Spleen (tissue), 11 donors: ENCODE results near the gene STMN3. TPM values are rescaled to one million over a fixed set of nuclear protein-coding genes. Genes with fewer than 3 reads are reported as not detected.

ENCODE experiments used
- DNase-seq: peaks from one replicate; pipeline ENCODE4 v3.0.0-alpha.2; 2020
- H3K27ac ChIP-seq, 8 donors: fragments of 200-600 bp; sonication (generic) in 7 of 8; 1 replicate in 4 of 8; 2 replicates in 4 of 8; pipeline versions ENCODE4 v1.5.0 to v1.8.0; 2016 to 2021; ENCODE audit warnings: inconsistent platforms in 4 of 8, mild to moderate bottlenecking in 4 of 8, moderate library complexity in 1 of 8
- H3K27me3 ChIP-seq, 7 donors: fragments of 200-600 bp; sonication (generic) in 6 of 7; replicated peaks in 1 of 7; 1 replicate in 4 of 7; 2 replicates in 3 of 7; pipeline versions ENCODE4 v1.5.0 to v1.8.0; 2016 to 2021; ENCODE audit warnings: inconsistent platforms in 3 of 7, mild to moderate bottlenecking in 1 of 7
- H3K36me3 ChIP-seq, 6 donors: fragments of 200-600 bp; sonication (generic) in 5 of 6; 1 replicate in 4 of 6; 2 replicates in 2 of 6; pipeline versions ENCODE4 v1.5.0 to v1.8.0; 2016 to 2021; ENCODE audit warnings: inconsistent platforms in 2 of 6
- H3K4me1 ChIP-seq, 6 donors: fragments of 200-600 bp; sonication (generic) in 5 of 6; 1 replicate in 3 of 6; 2 replicates in 3 of 6; pipeline versions ENCODE4 v1.5.0 to v1.8.0; 2016 to 2021; ENCODE audit warnings: inconsistent platforms in 3 of 6
- H3K4me3 ChIP-seq, 8 donors: fragments of 200-600 bp; sonication (generic) in 7 of 8; 1 replicate in 4 of 8; 2 replicates in 4 of 8; pipeline versions ENCODE4 v1.5.0 to v1.8.0; 2016 to 2021; ENCODE audit warnings: inconsistent platforms in 4 of 8, mild to moderate bottlenecking in 4 of 8, moderate library complexity in 2 of 8
- H3K9me3 ChIP-seq, 8 donors: fragments of 200-600 bp; sonication (generic) in 7 of 8; 1 replicate in 4 of 8; 2 replicates in 4 of 8; pipeline versions ENCODE4 v1.5.0 to v1.8.0; 2016 to 2021; ENCODE audit warnings: inconsistent platforms in 4 of 8
- CTCF ChIP-seq, 11 experiments: fragments of 200-600 bp in 7 of 11; fragments of 450-650 bp in 4 of 11; sonication (generic) in 4 of 11; IDR thresholded peaks in 8 of 11; conservative IDR thresholded peaks in 3 of 11; 1 replicate in 7 of 11; 2 replicates in 4 of 11; pipeline versions ENCODE4 v1.4.0 to v1.8.0; 2016 to 2021; ENCODE audit warnings: antibody characterized with exemption in 11 of 11, inconsistent platforms in 4 of 11, mild to moderate bottlenecking in 1 of 11
- POLR2A ChIP-seq, 3 donors: fragments of 450-650 bp; IDR thresholded peaks; one replicate each; pipeline ENCODE4 v1.5.1; 2017; ENCODE audit warnings: antibody characterized with exemption in 3 of 3, mild to moderate bottlenecking in 1 of 3
- POLR2AphosphoS5 ChIP-seq, 3 donors: sonication (generic); formaldehyde crosslinking; IDR thresholded peaks; one replicate each; pipeline ENCODE4 v1.5.1; 2017; ENCODE audit warnings: antibody characterized with exemption in 3 of 3
- WGBS, 5 donors: extraction: QIAGEN DNeasy Blood & Tissue Kit in 3 of 5; methylation state at CpG; one replicate each; pipeline versions ENCODE4 v1.1.5 to v1.1.7; 2013 to 2018; 5-methylcytosine and 5-hydroxymethylcytosine counted together
- intact Hi-C: fragments of 100-400 bp; cut with DNase I; formaldehyde crosslinking; loops from one replicate; pipeline ENCODE4 v1.15.0; 2023; ENCODE audit warnings: low total_unique reads
- polyA plus RNA-seq, 3 donors: library from polyadenylated mRNA; stranded (reverse); fragments of 200-250 nt; gene quantifications; one replicate each; pipeline ENCODE4 v1.2.1, GENCODE V29; 2013
- total RNA-seq, 7 donors: library from RNA; depleted of rRNA in 3 of 7; stranded (reverse); fragments of >200 nt in 3 of 7; fragmentation: NEBNext Ultra II Directional in 4 of 7; extraction: Animal tissue kit (Norgen Biotek cat#: 25700) in 4 of 7; gene quantifications; one replicate each; pipeline versions ENCODE4 v1.1.0 to v1.2.1, GENCODE V29; 2016 to 2021
- donor health status: healthy with polysubstance abuse.
- donor health status: DM: no; HTN: no; CAD: no; lungs with moderate emphysema.
- donor health status: DM: no; HTN: no; CAD: no.
- donor health status: Bipolar disorder and iron deficiency.
- donor health status: healthy.
- donor health status: DM: no; HTN: no; CAD: no.
- donor health status: DM: yes; HTN: yes; CAD: no.

The STMN3 gene
- total and polyA plus RNA-seq, 10 donors: 16.1 to 57.0 (median 32.3) TPM

DNA sequence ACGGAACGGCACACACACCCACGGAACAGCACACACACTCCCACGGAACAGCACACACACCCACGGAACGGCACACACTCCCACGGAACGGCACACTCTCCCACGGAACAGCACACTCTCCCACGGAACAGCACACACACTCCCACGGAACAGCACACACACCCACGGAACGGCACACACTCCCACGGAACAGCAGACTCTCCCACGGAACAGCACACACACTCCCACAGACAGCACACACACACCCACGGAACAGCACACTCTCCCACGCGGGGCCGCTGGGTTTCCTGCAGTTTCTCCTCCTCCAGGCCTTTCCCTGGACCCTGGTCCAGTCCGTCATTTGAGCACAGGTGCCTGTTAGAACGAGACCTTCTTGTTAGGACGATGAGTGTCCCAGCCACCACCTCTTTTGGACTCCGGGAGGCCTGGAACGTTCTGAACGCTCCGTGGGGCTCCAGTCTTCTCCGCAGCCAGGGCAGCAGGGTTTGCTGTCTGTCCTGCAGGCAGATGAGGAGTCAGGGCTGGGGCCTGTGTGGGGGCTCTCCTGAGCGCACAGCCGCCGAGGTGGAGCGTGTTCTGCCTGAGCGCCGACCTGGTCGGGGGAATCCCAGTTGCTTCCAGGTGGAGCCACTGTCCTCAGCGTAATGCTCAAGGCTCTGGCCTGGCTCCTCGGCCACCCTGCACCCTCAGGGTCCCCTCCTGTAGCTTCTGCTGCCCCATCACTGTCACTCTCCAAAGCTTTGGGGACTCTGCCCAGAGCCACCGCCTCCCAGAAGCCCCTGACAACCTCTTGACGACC lies 25.6 kb upstream of the STMN3 start:
- no peak for DNase-seq
- Histone ChIP-seq H3K4me3 (no peak overlapping the region), H3K36me3 (peaks cover 0 to 74% (median 19%) of the 10 kb centered on the region in 6 donors), H3K27me3 (no peaks in the 10 kb centered on the region), H3K9me3 (no peaks in the 10 kb centered on the region), H3K4me1 (peaks cover 6 to 23% (median 13%) of the 10 kb centered on the region in 6 donors), H3K27ac (no peak overlapping the region)
- intact Hi-C loops: no loop called here
- WGBS, 5 donors: 89 to 91% (median 90%) methylated on average over 38 of the region's 38 CpGs
- TF ChIP-seq POLR2AphosphoS5 (IDR thresholded peaks at IDR 0.05) (peak in 1 of 3 donors; percentile 30), POLR2A (IDR thresholded peaks at IDR 0.05) (no peak)

DNA sequence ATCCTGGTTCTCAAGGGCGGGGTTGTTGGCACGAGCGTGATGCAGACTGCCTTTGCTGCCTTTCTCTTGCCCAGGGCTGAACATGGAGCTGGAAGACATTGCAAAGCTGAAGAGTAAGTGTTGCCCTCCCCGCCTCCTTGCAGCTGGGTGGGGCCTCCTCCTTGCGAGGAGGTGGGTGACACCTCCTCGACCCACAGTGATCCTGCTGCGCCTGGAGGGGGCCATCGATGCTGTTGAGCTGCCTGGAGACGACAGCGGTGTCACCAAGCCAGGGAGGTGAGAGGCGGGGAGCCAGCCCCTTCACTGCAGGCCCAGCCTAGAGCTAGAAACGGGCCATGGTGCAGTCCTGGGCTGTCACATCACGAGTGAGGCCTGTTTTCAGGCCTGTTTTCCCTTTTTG lies 24.8 kb upstream of the STMN3 start:
- H3K27me3 ChIP-seq: no peaks in the 10 kb centered on the region
- intact Hi-C loops: no loop called here
- WGBS, 5 donors: 85 to 97% (median 91%) methylated on average over 9 to 13 of the region's 13 CpGs

GRCh38 chr20:63675681-63676368 lies 22.6 kb upstream of the STMN3 start:
- no peaks in the 10 kb centered on the region for H3K27me3 ChIP-seq
- intact Hi-C loops: no loop called here
- no peak overlapping the region for H3K27ac ChIP-seq
- H3K4me3 ChIP-seq: no peak overlapping the region
- no peaks in the 10 kb centered on the region for H3K9me3 ChIP-seq
- WGBS, 5 donors: 94 to 96% (median 96%) methylated on average over 17 to 20 of the region's 20 CpGs
- no peaks in the 10 kb centered on the region for H3K4me1 ChIP-seq
- no peak for DNase-seq
- no peak for TF ChIP-seq CTCF (IDR thresholded peaks at IDR 0.05 in 8 of 11, conservative IDR thresholded peaks at IDR 0.05 in 3 of 11)
- TF ChIP-seq POLR2A (IDR thresholded peaks at IDR 0.05): no peak
- TF ChIP-seq POLR2AphosphoS5 (IDR thresholded peaks at IDR 0.05): no peak
- H3K36me3 ChIP-seq: peaks cover 0 to 99% (median 24%) of the 10 kb centered on the region in 6 donors

More for the DNA sequence above, 24.8 kb upstream of the STMN3 start:
- no peaks in the 10 kb centered on the region for H3K9me3 ChIP-seq
- DNase-seq: no peak
- peaks cover 0 to 82% (median 21%) of the 10 kb centered on the region in 6 donors for H3K36me3 ChIP-seq
- peaks cover 6 to 15% (median 9%) of the 10 kb centered on the region in 6 donors for H3K4me1 ChIP-seq
- no peak overlapping the region for H3K4me3 ChIP-seq
- no peak overlapping the region for H3K27ac ChIP-seq
- TF ChIP-seq POLR2AphosphoS5 (IDR thresholded peaks at IDR 0.05) (peak in 2 of 3 donors; percentile 20 to 41), CTCF (IDR thresholded peaks at IDR 0.05 in 8 of 11, conservative IDR thresholded peaks at IDR 0.05 in 3 of 11) (no peak)

DNA sequence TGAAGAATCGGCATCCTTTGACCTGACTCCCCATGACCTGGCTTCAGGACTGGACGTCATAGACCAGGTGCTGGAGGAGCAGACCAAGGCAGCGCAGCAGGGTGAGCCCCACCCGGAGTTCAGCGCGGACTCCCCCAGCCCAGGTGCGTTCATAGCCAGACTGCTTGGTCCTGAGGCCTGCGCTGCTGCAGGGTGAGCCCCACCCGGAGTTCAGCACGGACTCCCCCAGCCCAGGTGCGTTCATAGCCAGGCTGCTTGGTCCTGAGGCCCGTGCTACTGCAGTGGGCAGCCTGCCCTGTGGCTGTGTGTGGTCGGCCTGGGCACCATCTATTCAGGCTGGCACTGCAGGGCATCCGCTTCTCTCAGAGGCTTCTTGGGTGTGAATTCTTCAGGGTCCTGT lies 20.7 kb upstream of the STMN3 start:
- H3K9me3 ChIP-seq: no peaks in the 10 kb centered on the region
- WGBS, 5 donors: 88 to 98% (median 95%) methylated on average over 7 to 14 of the region's 14 CpGs
- no peaks in the 10 kb centered on the region for H3K4me1 ChIP-seq
- H3K27me3 ChIP-seq: no peaks in the 10 kb centered on the region
- peaks cover under 1 to 92% (median 22%) of the 10 kb centered on the region in 6 donors for H3K36me3 ChIP-seq
- H3K27ac ChIP-seq: no peak overlapping the region
- no peak overlapping the region for H3K4me3 ChIP-seq
- intact Hi-C loops: no loop called here
- TF ChIP-seq POLR2A (IDR thresholded peaks at IDR 0.05) (no peak), POLR2AphosphoS5 (IDR thresholded peaks at IDR 0.05) (no peak), CTCF (IDR thresholded peaks at IDR 0.05 in 8 of 11, conservative IDR thresholded peaks at IDR 0.05 in 3 of 11) (no peak)
- no peak for DNase-seq
